Loucy (cell line): ENCODE measurements around the gene PGBD1.

Source experiments
- H2AFZ ChIP-seq: fragments of 200-600 bp; sonication (generic); 2 replicates; pipeline ENCODE4 v1.6.0; 2016; ENCODE audit warnings: antibody characterized with exemption, mild to moderate bottlenecking, low read length, moderate library complexity
- H3F3A ChIP-seq: fragments of 200-600 bp; 2 replicates; pipeline ENCODE4 v1.6.0; 2016; ENCODE audit warnings: antibody characterized with exemption, low read depth, mild to moderate bottlenecking
- H3K27me3 ChIP-seq: fragments of 200-600 bp; sonication (generic); 2 replicates; pipeline ENCODE4 v1.6.1; 2014; ENCODE audit warnings: low read length, mild to moderate bottlenecking; ENCODE audit not compliant: insufficient read depth, poor library complexity, severe bottlenecking
- H3K36me3 ChIP-seq: fragments of 200-600 bp; sonication (generic); 2 replicates; pipeline ENCODE4 v1.6.1; 2016; ENCODE audit warnings: low read length; ENCODE audit not compliant: insufficient read depth
- H3K4me1 ChIP-seq: fragments of 200-600 bp; sonication (generic); 2 replicates; pipeline ENCODE4 v1.5.1; 2014; ENCODE audit warnings: low read length, mild to moderate bottlenecking; ENCODE audit not compliant: insufficient read depth, poor library complexity, severe bottlenecking
- H3K4me2 ChIP-seq: fragments of 200-600 bp; sonication (generic); 2 replicates; pipeline ENCODE4 v1.6.0; 2014; ENCODE audit warnings: antibody characterized with exemption, low read length, low read depth, mild to moderate bottlenecking; ENCODE audit not compliant: poor library complexity, severe bottlenecking
- H3K4me3 ChIP-seq: fragments of 200-600 bp; sonication (generic); 2 replicates; pipeline ENCODE4 v1.5.1; 2014; ENCODE audit warnings: low read length, mild to moderate bottlenecking, mixed read lengths; ENCODE audit not compliant: poor library complexity, severe bottlenecking
- H3K79me2 ChIP-seq: fragments of 200-600 bp; sonication (generic); 2 replicates; pipeline ENCODE4 v1.6.1; 2014; ENCODE audit warnings: low read length; ENCODE audit not compliant: insufficient read depth
- H3K9ac ChIP-seq: fragments of 200-600 bp; sonication (generic); 2 replicates; pipeline ENCODE4 v1.6.0; 2014; ENCODE audit warnings: mild to moderate bottlenecking, low read depth, low read length, moderate library complexity; ENCODE audit not compliant: poor library complexity, severe bottlenecking
- H3K9me2 ChIP-seq: fragments of 200-600 bp; sonication (generic); replicated peaks from 2 replicates; pipeline ENCODE4 v1.6.1; 2016; ENCODE audit warnings: low read depth, low read length, mixed read lengths
- H3K9me3 ChIP-seq: fragments of 200-600 bp; sonication (generic); 2 replicates; pipeline ENCODE4 v1.6.1; 2014; ENCODE audit warnings: mild to moderate bottlenecking, antibody characterized with exemption, low read length, low read depth; ENCODE audit not compliant: insufficient read depth
- H4K20me1 ChIP-seq: fragments of 200-600 bp; sonication (generic); 2 replicates; pipeline ENCODE4 v1.6.0; 2014; ENCODE audit warnings: antibody characterized with exemption, low read length, mild to moderate bottlenecking; ENCODE audit not compliant: insufficient read depth, poor library complexity, severe bottlenecking
- CTCF ChIP-seq: fragments of 200-600 bp; sonication (generic); conservative IDR thresholded peaks from 2 replicates; pipeline ENCODE4 v1.5.1; 2014; ENCODE audit warnings: mild to moderate bottlenecking, antibody characterized with exemption, low read length
- EZH2phosphoT487 ChIP-seq: fragments of 200-600 bp; IDR thresholded peaks from 2 replicates; pipeline ENCODE4 v1.6.1; 2018; ENCODE audit warnings: antibody characterized with exemption, mild to moderate bottlenecking, moderate library complexity, borderline replicate concordance

PGBD1 gene

DNA sequence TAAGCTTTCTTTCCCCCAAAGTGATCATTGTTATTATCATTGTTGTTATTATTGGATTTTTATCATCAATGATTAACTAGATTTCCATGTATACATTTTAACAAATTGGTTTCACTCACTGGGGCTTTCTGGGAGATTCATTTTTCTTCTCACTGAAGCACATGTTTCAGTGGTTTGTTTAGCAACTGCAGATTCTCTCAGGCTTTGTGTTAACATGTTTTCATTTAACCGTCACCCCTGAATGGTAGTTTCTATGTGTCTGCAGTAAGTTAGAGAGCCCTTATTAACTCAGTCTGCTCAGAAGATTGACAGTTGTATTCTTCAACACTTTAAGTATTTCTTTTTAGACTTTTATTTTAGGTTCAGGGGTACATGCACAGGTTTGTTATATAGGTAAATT is 41.7 kb upstream of the PGBD1 start:
- no peak for TF ChIP-seq CTCF
- no peak for TF ChIP-seq EZH2phosphoT487
- Histone ChIP-seq H4K20me1 (no peaks in the 10 kb centered on the region), H3F3A (no peaks in the 10 kb centered on the region), H3K4me1 (no peaks in the 10 kb centered on the region), H3K9me3 (no peaks in the 10 kb centered on the region), H2AFZ (no peak overlapping the region), H3K9ac (no peak overlapping the region), H3K4me2 (no peak overlapping the region), H3K4me3 (no peak overlapping the region), H3K79me2 (no peaks in the 10 kb centered on the region), H3K27me3 (no peaks in the 10 kb centered on the region), H3K36me3 (no peaks in the 10 kb centered on the region), H3K9me2 (no peaks in the 10 kb centered on the region)

DNA sequence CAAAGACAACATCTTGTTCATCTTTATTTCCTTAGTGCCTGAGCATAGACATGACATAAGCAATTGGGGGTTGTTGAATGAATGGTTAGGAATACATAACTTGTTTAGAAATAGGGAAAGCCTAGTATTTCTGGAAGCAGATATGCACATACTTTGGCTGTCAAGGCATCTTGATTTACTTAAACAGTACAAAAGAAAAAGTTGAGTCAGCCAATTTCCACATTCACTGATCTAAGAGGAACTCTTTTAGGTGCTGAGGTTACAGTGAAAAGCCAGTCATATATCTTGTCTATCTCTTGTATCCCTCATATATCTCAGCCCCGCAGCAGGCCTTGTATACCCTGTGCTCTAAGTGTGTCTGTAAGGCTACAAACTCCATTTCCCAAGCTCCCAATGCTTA is 40.9 kb upstream of the PGBD1 start:
- Histone ChIP-seq H3F3A (no peaks in the 10 kb centered on the region), H3K36me3 (peaks cover 5% of the 10 kb centered on the region; the same call in 1 of the 2 replicates), H2AFZ (no peak overlapping the region), H3K4me1 (no peaks in the 10 kb centered on the region), H3K4me2 (no peak overlapping the region), H3K9me3 (no peaks in the 10 kb centered on the region), H3K4me3 (no peak overlapping the region), H3K9me2 (no peaks in the 10 kb centered on the region), H3K9ac (no peak overlapping the region), H3K27me3 (no peaks in the 10 kb centered on the region), H4K20me1 (no peaks in the 10 kb centered on the region), H3K79me2 (no peaks in the 10 kb centered on the region)
- TF ChIP-seq EZH2phosphoT487 (no peak), CTCF (no peak)

- Histone ChIP-seq H3K4me3 (no peak overlapping the region), H3K79me2 (no peaks in the 10 kb centered on the region), H3K9me3 (no peaks in the 10 kb centered on the region), H3K4me1 (peaks cover 2% of the 10 kb centered on the region), H3K27me3 (no peaks in the 10 kb centered on the region), H3F3A (no peaks in the 10 kb centered on the region), H4K20me1 (no peaks in the 10 kb centered on the region), H3K4me2 (no peak overlapping the region), H3K9ac (no peak overlapping the region), H3K36me3 (peaks cover 20% of the 10 kb centered on the region; the same call in 1 of the 2 replicates), H3K9me2 (no peaks in the 10 kb centered on the region), H2AFZ (no peak overlapping the region)
- TF ChIP-seq EZH2phosphoT487 (no peak), CTCF (no peak)
These were observed 37.4 kb upstream of the PGBD1 start for GRCh38 chr6:28243946-28244345.
